NOMO-1 treated with dmso at 0.1 percent for 144 hours (cell line): ENCODE measurements around the gene RABAC1.

Experiments
- DNase-seq: peaks from one replicate; lab custom pipeline; 2025; ENCODE audit not compliant: unreplicated experiment; lab: John Stamatoyannopoulos, UW

Gene RABAC1

GRCh38 chr19:41929536-41930071, 29.5 kb downstream of the RABAC1 start:
- no peak for DNase-seq

GRCh38 chr19:41928754-41929535, 30.2 kb downstream of the RABAC1 start:
- DNase-seq = no peak

- DNase-seq = no peak
Observed at GRCh38 chr19:41928221-41928683, 30.9 kb downstream of the RABAC1 start, which contains the start of gene ERFL. Gene ERFL (minus strand): TSS chr19:41928449. CDS start chr19:41912919, 15,530 bp downstream.

- no peak for DNase-seq
Observed at GRCh38 chr19:41927497-41928192, 31.5 kb downstream of the RABAC1 start.

- DNase-seq = no peak
Observed at GRCh38 chr19:41926763-41927496, 32.2 kb downstream of the RABAC1 start.

GRCh38 chr19:41926028-41926762, 32.9 kb downstream of the RABAC1 start:
- DNase-seq = no peak

- DNase-seq = no peak
Observed at GRCh38 chr19:41925208-41926003, 33.7 kb downstream of the RABAC1 start.

- DNase-seq = no peak
Observed at GRCh38 chr19:41924151-41925145, 34.7 kb downstream of the RABAC1 start.

GRCh38 chr19:41923045-41923788, 35.9 kb downstream of the RABAC1 start:
- no peak for DNase-seq

- DNase-seq = no peak
Observed at GRCh38 chr19:41922585-41922984, 36.5 kb downstream of the RABAC1 start.

- no peak for DNase-seq
Observed at GRCh38 chr19:41921577-41922576, 37.2 kb downstream of the RABAC1 start.

GRCh38 chr19:41920882-41921576, 38.1 kb downstream of the RABAC1 start:
- no peak for DNase-seq

- no peak for DNase-seq
Observed at GRCh38 chr19:41919948-41920712, 39.0 kb downstream of the RABAC1 start.

GRCh38 chr19:41918653-41919244, 40.4 kb downstream of the RABAC1 start:
- no peak for DNase-seq

- no peak for DNase-seq
Observed at GRCh38 chr19:41918095-41918494, 41.0 kb downstream of the RABAC1 start.
